HEK293 (cell line): ENCODE measurements around the gene MCTP1.

Source experiments
- CTCF ChIA-PET: fragments of 350-600 bp; formaldehyde crosslinking; extraction: SDS; loops from one replicate; lab custom pipeline; 2021; ENCODE audit warnings: antibody characterized with exemption; lab: Yijun Ruan, JAX
- POLR2A ChIA-PET: fragments of 300-600 bp; formaldehyde crosslinking; extraction: SDS; loops from one replicate; lab custom pipeline; 2020; ENCODE audit warnings: antibody characterized with exemption, inconsistent platforms; lab: Yijun Ruan, JAX
- H3K27ac ChIP-seq: fragments of 200-500 bp; sonication (Bioruptor generic); 2 replicates; pipeline ENCODE4 v1.5.1; 2014; ENCODE audit warnings: low read depth, low read length, control low read depth, inconsistent platforms; ENCODE audit errors: extremely low read depth
- H3K36me3 ChIP-seq, 2 experiments: fragments of 200-500 bp in 1 of 2; sonication (Bioruptor generic) in 1 of 2; 1 replicate in 1 of 2; 2 replicates in 1 of 2; pipeline ENCODE4 v1.5.1; 2014 to 2017; ENCODE audit warnings: inconsistent platforms in 2 of 2, low read length in 2 of 2; ENCODE audit not compliant: control insufficient read depth in 2 of 2, insufficient read depth in 1 of 2
- H3K4me1 ChIP-seq: fragments of 200-500 bp; sonication (Bioruptor generic); 2 replicates; pipeline ENCODE4 v1.5.1; 2014; ENCODE audit warnings: mild to moderate bottlenecking, low read length, inconsistent platforms; ENCODE audit not compliant: control insufficient read depth, insufficient read depth
- H3K4me3 ChIP-seq: 2 replicates; pipeline ENCODE4 v1.5.1; 2011; ENCODE audit warnings: low read depth, mild to moderate bottlenecking, control low read depth, low read length, moderate library complexity
- H3K9me3 ChIP-seq: fragments of 200-500 bp; sonication (Bioruptor generic); 2 replicates; pipeline ENCODE4 v1.5.1; 2014; ENCODE audit warnings: low read depth, low read length, inconsistent platforms; ENCODE audit not compliant: control insufficient read depth, insufficient read depth
- EGR2 ChIP-seq: fragments of 450-650 bp; formaldehyde crosslinking; IDR thresholded peaks from 2 replicates; pipeline ENCODE4 v1.5.1; 2016; ENCODE audit warnings: low read depth, missing biosample characterization, missing genetic modification characterization
- PRDM10 ChIP-seq: fragments of 450-650 bp; formaldehyde crosslinking; IDR thresholded peaks from 2 replicates; pipeline ENCODE4 v1.5.1; 2016; ENCODE audit warnings: missing biosample characterization, missing genetic modification characterization
- SCRT2 ChIP-seq: fragments of 450-650 bp; formaldehyde crosslinking; IDR thresholded peaks from 2 replicates; pipeline ENCODE4 v1.5.1; 2016; ENCODE audit warnings: missing biosample characterization, missing genetic modification characterization
- YY2 ChIP-seq: fragments of 450-650 bp; formaldehyde crosslinking; IDR thresholded peaks from 2 replicates; pipeline ENCODE4 v1.5.1; 2016; ENCODE audit warnings: missing biosample characterization, missing genetic modification characterization
- ZBTB20 ChIP-seq: fragments of 450-650 bp; formaldehyde crosslinking; IDR thresholded peaks from 2 replicates; pipeline ENCODE4 v1.5.1; 2016; ENCODE audit warnings: missing biosample characterization, missing genetic modification characterization
- ZBTB44 ChIP-seq: fragments of 450-650 bp; IDR thresholded peaks from 2 replicates; pipeline ENCODE4 v1.5.1; 2018; ENCODE audit warnings: missing biosample characterization, mild to moderate bottlenecking, missing genetic modification characterization
- ZBTB6 ChIP-seq: fragments of 450-650 bp; formaldehyde crosslinking; IDR thresholded peaks from 2 replicates; pipeline ENCODE4 v1.5.1; 2017; ENCODE audit warnings: missing biosample characterization, missing genetic modification characterization
- ZIC2 ChIP-seq: fragments of 450-650 bp; formaldehyde crosslinking; IDR thresholded peaks from 2 replicates; pipeline ENCODE4 v1.5.1; 2016; ENCODE audit warnings: missing biosample characterization, missing genetic modification characterization
- ZNF10 ChIP-seq: fragments of 450-650 bp; formaldehyde crosslinking; IDR thresholded peaks from 2 replicates; pipeline ENCODE4 v1.5.1; 2017; ENCODE audit warnings: missing biosample characterization, missing genetic modification characterization
- ZNF114 ChIP-seq: fragments of 450-650 bp; formaldehyde crosslinking; IDR thresholded peaks from 2 replicates; pipeline ENCODE4 v1.5.0; 2017; ENCODE audit warnings: missing biosample characterization, missing genetic modification characterization
- ZNF132 ChIP-seq: fragments of 450-650 bp; formaldehyde crosslinking; IDR thresholded peaks from 2 replicates; pipeline ENCODE4 v1.5.1; 2017; ENCODE audit warnings: missing biosample characterization, missing genetic modification characterization, borderline replicate concordance
- ZNF146 ChIP-seq: fragments of 450-650 bp; formaldehyde crosslinking; IDR thresholded peaks from 2 replicates; pipeline ENCODE4 v1.5.1; 2016; ENCODE audit warnings: missing biosample characterization, missing genetic modification characterization
- ZNF148 ChIP-seq: fragments of 450-650 bp; formaldehyde crosslinking; IDR thresholded peaks from 2 replicates; pipeline ENCODE4 v1.5.0; 2017; ENCODE audit warnings: missing biosample characterization, missing genetic modification characterization, borderline replicate concordance
- ZNF174 ChIP-seq: fragments of 450-650 bp; formaldehyde crosslinking; IDR thresholded peaks from 2 replicates; pipeline ENCODE4 v1.5.0; 2017; ENCODE audit warnings: missing biosample characterization, mild to moderate bottlenecking, missing genetic modification characterization
- ZNF26 ChIP-seq: fragments of 450-650 bp; formaldehyde crosslinking; IDR thresholded peaks from 2 replicates; pipeline ENCODE4 v1.5.1; 2016; ENCODE audit warnings: missing biosample characterization, missing genetic modification characterization
- ZNF560 ChIP-seq: fragments of 450-650 bp; formaldehyde crosslinking; IDR thresholded peaks from 2 replicates; pipeline ENCODE4 v1.5.1; 2017; ENCODE audit warnings: missing biosample characterization, missing genetic modification characterization, borderline replicate concordance
- ZNF596 ChIP-seq: fragments of 450-650 bp; IDR thresholded peaks from 2 replicates; pipeline ENCODE4 v1.5.0; 2018; ENCODE audit warnings: missing biosample characterization, mild to moderate bottlenecking, missing genetic modification characterization, moderate library complexity
- ZNF600 ChIP-seq: fragments of 450-650 bp; formaldehyde crosslinking; IDR thresholded peaks from 2 replicates; pipeline ENCODE4 v1.5.1; 2016; ENCODE audit warnings: missing biosample characterization, missing genetic modification characterization
- ZSCAN30 ChIP-seq: fragments of 450-650 bp; IDR thresholded peaks from 2 replicates; pipeline ENCODE4 v1.5.1; 2018; ENCODE audit warnings: missing biosample characterization, mild to moderate bottlenecking, missing genetic modification characterization, moderate library complexity

MCTP1 gene

GRCh38 chr5:95069021-95069420, 215.9 kb downstream of the MCTP1 start:
- ChIA-PET CTCF (interaction anchor here (0.5 kb wide), 1 partner anchor 319 kb away, joined by 3 read pairs; no protein-coding TSS in a partner anchor), POLR2A (interaction anchor here (0.7 kb wide), 1 partner anchor 13 kb away, joined by 6 read pairs; no protein-coding TSS in a partner anchor)
- TF ChIP-seq ZNF560 (tag by site-specific recombination): no peak
- no peak for TF ChIP-seq ZBTB6
- TF ChIP-seq PRDM10 (tag by site-specific recombination): no peak
- no peak for TF ChIP-seq ZBTB44
- no peak for TF ChIP-seq ZNF132 (tag by site-specific recombination)
- TF ChIP-seq SCRT2: no peak
- TF ChIP-seq ZSCAN30 (tag by site-specific recombination): no peak
- TF ChIP-seq ZNF10 (tag by site-specific recombination): no peak
- H3K27ac ChIP-seq: no peak overlapping the region
- H3K36me3 ChIP-seq: no peaks in the 10 kb centered on the region
- H3K9me3 ChIP-seq: no peaks in the 10 kb centered on the region
- H3K4me1 ChIP-seq: no peaks in the 10 kb centered on the region
- no peak overlapping the region for H3K4me3 ChIP-seq

- Histone ChIP-seq H3K27ac (no peak overlapping the region), H3K36me3 (no peaks in the 10 kb centered on the region), H3K9me3 (no peaks in the 10 kb centered on the region), H3K4me1 (no peaks in the 10 kb centered on the region), H3K4me3 (no peak overlapping the region)
- POLR2A ChIA-PET: interaction anchor here (0.7 kb wide), 1 partner anchor 12 kb away, joined by 6 read pairs; no protein-coding TSS in a partner anchor
- CTCF ChIA-PET: interaction anchor here (0.5 kb wide), 1 partner anchor 319 kb away, joined by 3 read pairs; no protein-coding TSS in a partner anchor
- TF ChIP-seq ZNF114 (tag by site-specific recombination): no peak
- no peak for TF ChIP-seq ZNF174 (tag by site-specific recombination)
- TF ChIP-seq ZNF596: no peak
- no peak for TF ChIP-seq ZIC2 (tag by site-specific recombination)
- TF ChIP-seq YY2 (tag by site-specific recombination): no peak
- TF ChIP-seq ZNF600: no peak
- no peak for TF ChIP-seq ZNF26 (tag by site-specific recombination)
- TF ChIP-seq ZBTB20: no peak
- no peak for TF ChIP-seq PRDM10 (tag by site-specific recombination)
- TF ChIP-seq ZNF148 (tag by site-specific recombination): no peak
- TF ChIP-seq ZNF146 (tag by site-specific recombination): no peak
- no peak for TF ChIP-seq EGR2 (tag by site-specific recombination)
Observed at GRCh38 chr5:95068289-95068910, 216.5 kb downstream of the MCTP1 start.
